Glomerular visceral epithelial cell (primary cell): ENCODE data around the gene FAM83C.

Source experiments
- DNase-seq: peaks from one replicate; pipeline ENCODE4 v3.0.0-alpha.2; 2016; ENCODE audit errors: extremely low spot score

The FAM83C gene

GRCh38 chr20:35284267-35284991 lies 7.8 kb downstream of the FAM83C start, which contains the start of gene EIF6:
Gene EIF6 (minus strand): TSS chr20:35284772. CDS start chr20:35284487, 285 bp downstream.
- peak; percentile 92 for DNase-seq

DNA sequence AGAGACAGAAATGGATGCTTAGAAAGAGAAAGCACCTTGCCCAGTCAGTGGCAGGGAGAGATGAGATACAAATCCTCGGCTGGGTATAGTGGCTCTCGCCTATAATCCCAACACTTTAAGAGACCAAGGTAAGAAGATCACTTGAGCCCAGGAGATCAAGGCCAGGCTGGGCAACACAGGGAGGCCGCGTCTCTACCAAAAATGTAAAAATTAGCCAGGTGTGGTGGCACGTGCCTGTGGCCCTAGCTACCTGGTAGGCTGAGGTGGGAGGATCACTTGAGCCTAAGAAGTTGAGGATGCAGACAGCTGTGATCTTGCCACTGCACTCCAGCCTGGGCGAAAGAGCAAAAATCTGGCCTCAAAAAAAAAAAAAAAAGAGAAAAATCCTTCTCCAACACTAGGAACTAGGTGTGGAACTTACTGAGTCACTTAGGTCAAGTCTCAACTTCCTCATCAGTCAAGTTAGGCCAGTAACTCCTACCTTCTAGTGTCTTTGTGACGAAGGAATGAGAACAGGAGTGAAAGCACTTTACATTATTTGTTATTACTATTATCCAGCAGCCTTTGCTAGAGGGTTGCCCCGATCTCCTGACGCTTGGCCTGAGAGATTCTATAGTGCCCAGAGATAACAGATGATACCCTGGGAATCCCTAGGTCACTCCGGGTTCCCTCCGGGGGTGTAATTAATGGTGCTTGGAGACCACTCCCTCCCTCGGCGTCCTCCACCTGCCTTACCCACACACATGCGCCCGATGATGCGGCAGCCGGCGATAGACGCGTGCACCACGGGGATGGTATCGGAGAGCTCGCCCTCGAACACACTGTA lies 8.6 kb downstream of the FAM83C start:
- DNase-seq: peak; percentile 29

GRCh38 chr20:35281506-35282101 lies 10.6 kb downstream of the FAM83C start:
- no peak for DNase-seq

- no peak for DNase-seq
These were observed 11.7 kb downstream of the FAM83C start for GRCh38 chr20:35280523-35280922.

GRCh38 chr20:35279533-35280174 lies 12.6 kb downstream of the FAM83C start:
- DNase-seq: no peak

DNA sequence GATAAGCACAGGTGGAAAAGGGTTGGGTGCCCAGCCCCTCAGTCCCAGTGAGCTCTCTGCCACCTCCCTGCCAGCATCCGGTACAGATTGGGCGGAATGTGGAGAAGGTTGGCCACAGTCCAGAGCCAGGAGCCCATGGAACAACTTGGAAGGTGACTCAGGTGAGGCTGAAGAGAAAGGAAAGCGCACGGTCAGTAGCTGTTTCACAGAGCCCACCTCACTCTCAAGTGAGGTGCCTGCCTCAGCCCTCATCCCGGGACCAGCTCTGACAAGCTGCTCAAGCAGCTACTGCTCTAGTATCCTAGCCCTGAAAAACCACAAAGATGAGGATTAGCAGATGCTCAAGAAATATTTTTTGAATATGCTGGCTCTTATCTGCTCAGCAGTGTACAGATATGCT lies 13.2 kb downstream of the FAM83C start:
- DNase-seq: peak; percentile 25

DNA sequence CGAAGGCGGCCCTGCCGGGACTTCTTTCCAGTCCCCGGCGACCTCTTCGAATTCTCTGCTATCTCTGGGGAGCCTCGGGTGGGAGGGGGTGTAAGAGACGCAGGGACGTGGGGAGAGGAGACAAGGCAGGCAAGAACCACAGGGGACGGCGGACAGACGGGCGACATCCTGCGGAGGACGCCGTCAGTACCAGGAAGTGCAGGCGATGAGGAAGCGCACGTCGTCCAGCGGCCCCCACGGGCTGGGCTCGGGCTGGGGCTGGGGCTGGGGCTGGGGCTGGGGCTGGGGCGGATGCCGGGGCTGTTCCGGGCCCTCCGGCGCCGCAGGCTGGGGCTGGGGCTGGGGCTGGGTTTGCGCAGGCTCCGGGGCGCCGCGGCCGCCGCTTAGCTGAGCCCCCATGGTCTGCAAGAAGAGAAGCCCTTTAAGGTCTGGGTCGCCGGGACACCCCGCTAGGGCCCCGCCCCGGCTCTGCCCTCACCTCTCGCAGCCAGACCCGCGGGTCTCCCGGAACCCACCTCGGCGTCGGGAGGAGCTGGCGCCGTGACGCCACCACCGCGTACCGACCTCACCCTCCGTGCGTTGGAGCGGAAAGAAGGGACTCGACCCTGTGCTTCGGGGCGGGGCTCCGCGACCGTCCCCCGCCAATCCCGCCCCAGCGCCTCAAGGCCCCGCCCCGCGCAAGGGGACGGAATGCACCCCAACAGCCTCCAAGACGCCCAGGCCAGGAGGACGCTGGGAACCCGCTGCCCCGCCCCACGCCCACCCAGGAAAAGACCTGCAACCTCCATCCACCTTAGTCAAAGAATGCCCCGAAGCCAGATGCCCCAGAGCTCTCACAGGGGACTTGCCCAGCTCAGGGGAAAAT lies 14.5 kb downstream of the FAM83C start, which contains the start of gene MMP24OS:
MMP24OS (minus strand) TSS at position 592 of the 865 bp plus-strand sequence; CDS start at position 399, 193 bp downstream.
- peak; percentile 83 for DNase-seq

DNA sequence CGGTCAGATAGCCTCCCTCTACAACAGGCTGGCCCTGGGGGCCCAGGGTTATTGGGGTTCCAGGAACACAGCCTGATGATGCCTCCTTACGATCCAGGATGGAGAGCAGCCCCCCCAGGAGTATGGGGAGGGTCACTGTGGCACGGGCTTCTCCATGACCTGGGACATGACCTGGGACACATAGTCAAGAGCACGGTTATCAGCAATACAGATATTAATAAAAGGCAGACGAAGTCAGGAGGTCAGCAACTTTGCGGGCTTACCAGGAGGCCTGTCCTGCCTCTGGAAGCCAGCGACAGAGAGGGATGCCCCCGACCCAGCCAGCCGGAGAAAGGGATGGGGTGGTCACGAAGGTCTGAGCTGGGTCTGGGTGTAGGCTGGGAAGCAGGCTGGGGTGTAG lies 15.1 kb downstream of the FAM83C start:
- no peak for DNase-seq

GRCh38 chr20:35276408-35276807 lies 15.8 kb downstream of the FAM83C start:
- peak; percentile 32 for DNase-seq

DNA sequence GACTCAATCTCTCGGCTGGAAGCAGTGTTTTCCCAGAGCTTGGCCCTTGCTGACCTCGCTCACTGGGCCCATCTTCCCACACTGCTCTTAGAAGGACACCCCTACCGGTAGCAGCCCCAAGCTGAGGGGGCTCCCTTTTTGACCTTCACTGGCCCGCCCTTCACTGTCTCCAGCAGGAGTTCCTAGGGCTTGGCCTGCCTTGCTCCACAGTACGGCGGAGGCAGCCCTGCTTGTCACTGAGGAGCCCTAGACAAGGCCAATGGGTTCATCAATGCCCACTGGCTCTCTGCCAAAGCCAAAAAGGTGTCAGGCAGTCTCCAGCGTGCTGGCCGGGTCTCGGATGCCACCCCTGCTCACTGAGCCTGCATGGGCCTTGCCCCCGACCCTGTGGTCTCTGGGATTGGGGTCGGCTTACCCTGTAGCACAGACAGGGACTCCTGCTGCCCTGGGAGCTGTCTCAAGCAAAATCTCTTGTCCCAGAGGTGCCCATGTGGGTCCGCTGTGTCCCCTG lies 16.4 kb downstream of the FAM83C start:
- no peak for DNase-seq

GRCh38 chr20:35274172-35275092 lies 17.8 kb downstream of the FAM83C start:
- peak; percentile 30 for DNase-seq

GRCh38 chr20:35273449-35274171 lies 18.6 kb downstream of the FAM83C start:
- no peak for DNase-seq

GRCh38 chr20:35271904-35272303 lies 20.3 kb downstream of the FAM83C start:
- DNase-seq: peak; percentile 65

GRCh38 chr20:35271073-35271882 lies 20.9 kb downstream of the FAM83C start:
- DNase-seq: peak; percentile 32

GRCh38 chr20:35270021-35270902 lies 22.0 kb downstream of the FAM83C start:
- DNase-seq: no peak

DNA sequence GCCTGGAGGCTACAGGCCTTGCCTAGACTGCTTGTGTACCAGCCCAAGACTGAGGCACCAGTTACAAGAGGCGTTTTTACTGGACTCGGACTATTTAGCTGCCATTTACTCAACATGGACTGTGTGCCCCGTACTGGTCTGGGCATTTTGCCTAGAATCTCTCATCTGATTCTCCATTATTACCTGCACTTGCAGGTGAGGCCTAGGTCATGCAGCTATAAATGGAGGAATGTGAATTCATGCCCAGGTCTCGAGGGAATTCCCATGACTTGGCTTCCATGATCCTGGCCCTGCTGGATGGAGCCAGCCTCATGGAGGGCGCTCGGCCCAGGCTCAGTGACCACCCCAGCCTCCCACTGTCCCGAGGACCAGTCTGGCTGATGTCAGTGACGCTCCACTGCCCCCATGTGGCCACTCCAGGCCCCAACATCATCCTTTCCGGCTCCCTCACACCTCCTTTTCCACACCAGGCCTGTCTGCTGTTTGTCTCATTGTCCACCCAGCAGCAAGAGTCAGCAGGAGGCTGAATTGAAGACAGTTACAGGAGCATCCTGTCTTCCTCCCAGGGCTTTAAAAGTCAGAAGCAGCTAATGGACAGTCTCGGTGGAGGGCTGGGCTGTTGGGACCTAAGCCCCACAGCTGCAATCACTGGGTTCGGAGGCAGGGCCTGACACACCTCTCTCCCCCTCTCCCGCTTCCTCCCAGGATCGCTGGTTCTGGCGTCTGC lies 23.0 kb downstream of the FAM83C start:
- DNase-seq: peak; percentile 81
